Measurements from ENCODE around the gene ZNF552. TPM values are rescaled to one million over a fixed set of nuclear protein-coding genes. Genes with fewer than 3 reads are reported as not detected.
A peak's percentile ranks its signal among the peaks of the same experiment; 100 is the strongest.

The ZNF552 gene
- total RNA-seq, 3 donors from 2014 or later: 18.7 to 33.1 (median 27.9) TPM

GRCh38 chr19:57776764-57777296, 37.9 kb downstream of the ZNF552 start:
- ATAC-seq: no peak
- TF ChIP-seq, protein P1, sequence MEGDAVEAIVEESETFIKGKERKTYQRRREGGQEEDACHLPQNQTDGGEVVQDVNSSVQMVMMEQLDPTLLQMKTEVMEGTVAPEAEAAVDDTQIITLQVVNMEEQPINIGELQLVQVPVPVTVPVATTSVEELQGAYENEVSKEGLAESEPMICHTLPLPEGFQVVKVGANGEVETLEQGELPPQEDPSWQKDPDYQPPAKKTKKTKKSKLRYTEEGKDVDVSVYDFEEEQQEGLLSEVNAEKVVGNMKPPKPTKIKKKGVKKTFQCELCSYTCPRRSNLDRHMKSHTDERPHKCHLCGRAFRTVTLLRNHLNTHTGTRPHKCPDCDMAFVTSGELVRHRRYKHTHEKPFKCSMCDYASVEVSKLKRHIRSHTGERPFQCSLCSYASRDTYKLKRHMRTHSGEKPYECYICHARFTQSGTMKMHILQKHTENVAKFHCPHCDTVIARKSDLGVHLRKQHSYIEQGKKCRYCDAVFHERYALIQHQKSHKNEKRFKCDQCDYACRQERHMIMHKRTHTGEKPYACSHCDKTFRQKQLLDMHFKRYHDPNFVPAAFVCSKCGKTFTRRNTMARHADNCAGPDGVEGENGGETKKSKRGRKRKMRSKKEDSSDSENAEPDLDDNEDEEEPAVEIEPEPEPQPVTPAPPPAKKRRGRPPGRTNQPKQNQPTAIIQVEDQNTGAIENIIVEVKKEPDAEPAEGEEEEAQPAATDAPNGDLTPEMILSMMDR (IDR thresholded peaks at IDR 0.05): no peak
- Histone ChIP-seq H3K4me3 (no peak overlapping the region), H3K36me3 (ENCODE audit: low read depth) (peaks cover 10% of the 10 kb centered on the region), H3K4me1 (ENCODE audit: low read depth) (no peaks in the 10 kb centered on the region), H3K9me3 (peaks cover 90% of the 10 kb centered on the region)
- intact Hi-C loops (cut with DNase I, micrococcal nuclease): no loop called here
- no peak for DNase-seq

DNA sequence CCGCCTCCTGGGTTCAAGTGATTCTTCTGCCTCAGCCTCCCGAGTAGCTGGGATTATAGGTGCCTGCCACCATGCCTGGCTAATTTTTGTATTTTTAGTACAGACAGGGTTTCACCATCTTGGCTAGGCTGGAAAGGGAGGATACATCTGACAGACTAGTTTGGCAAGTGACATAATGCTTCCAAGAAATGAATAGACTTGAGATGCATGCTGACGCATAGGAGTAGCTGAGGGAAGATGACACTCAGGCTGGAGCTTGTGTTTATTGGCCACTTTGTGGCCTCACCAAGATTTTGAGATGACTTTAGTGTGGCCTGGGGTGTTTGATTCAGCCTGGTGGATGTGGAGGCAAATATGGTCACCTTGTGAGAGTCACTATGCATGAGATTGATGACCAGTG, 41.2 kb downstream of the ZNF552 start:
- TF ChIP-seq, protein P1 (IDR thresholded peaks at IDR 0.05): no peak
- DNase-seq: no peak
- intact Hi-C loops (cut with DNase I, micrococcal nuclease): no loop called here
- Histone ChIP-seq H3K36me3 (ENCODE audit: low read depth) (peaks cover 3% of the 10 kb centered on the region), H3K4me1 (ENCODE audit: low read depth) (peaks cover 7% of the 10 kb centered on the region), H3K9me3 (peaks cover 61% of the 10 kb centered on the region), H3K4me3 (no peak overlapping the region)
- no peak for ATAC-seq

GRCh38 chr19:57771417-57771816, 43.3 kb downstream of the ZNF552 start:
- Histone ChIP-seq H3K36me3 (ENCODE audit: low read depth) (no peaks in the 10 kb centered on the region), H3K4me3 (no peak overlapping the region), H3K9me3 (peaks cover 44% of the 10 kb centered on the region), H3K4me1 (ENCODE audit: low read depth) (peaks cover 7% of the 10 kb centered on the region)
- intact Hi-C loops (cut with DNase I, micrococcal nuclease): no loop called here
- TF ChIP-seq, protein P1 (IDR thresholded peaks at IDR 0.05): no peak
- ATAC-seq: no peak
- no peak for DNase-seq

GRCh38 chr19:57769345-57770131, 45.2 kb downstream of the ZNF552 start, which contains the start of gene ZNF586:
Gene ZNF586, plus strand, starts transcription at chr19:57769676. Its CDS starts 167 bp downstream, at chr19:57769843.
- Histone ChIP-seq H3K4me1 (ENCODE audit: low read depth) (peaks cover 7% of the 10 kb centered on the region), H3K9me3 (peaks cover 30% of the 10 kb centered on the region), H3K36me3 (ENCODE audit: low read depth) (no peaks in the 10 kb centered on the region), H3K4me3 (peak within 1 kb of the TSS; percentile 96)
- DNase-seq (peak; percentile 89 to 93 (median 91)), ATAC-seq (peak; percentile 100)
- TF ChIP-seq, protein P1 (IDR thresholded peaks at IDR 0.05): no peak
- intact Hi-C loops (cut with DNase I, micrococcal nuclease): no loop called here

DNA sequence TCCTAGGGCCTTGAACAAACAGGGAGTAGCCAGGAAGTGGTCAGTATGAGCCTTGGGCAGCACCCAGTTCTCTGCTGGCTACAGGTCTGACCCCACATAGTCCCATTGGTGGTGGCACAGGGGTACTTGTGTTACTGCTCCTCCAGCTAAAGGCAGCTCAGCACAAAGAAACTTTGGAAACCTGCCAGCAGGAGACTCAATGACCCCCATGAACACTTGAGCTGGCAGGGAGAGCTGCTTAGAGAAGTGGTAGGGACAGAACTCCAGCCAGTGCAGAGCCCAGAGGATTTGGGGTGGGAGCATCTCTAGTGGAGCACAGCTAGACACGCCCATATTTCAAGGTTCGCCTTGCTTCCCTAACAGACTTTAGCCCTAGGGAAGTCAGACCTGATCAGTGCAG, 55.6 kb downstream of the ZNF552 start:
- no peak for ATAC-seq
- TF ChIP-seq, protein P1 (IDR thresholded peaks at IDR 0.05): no peak

More for the DNA sequence above, 55.6 kb downstream of the ZNF552 start:
- DNase-seq: no peak
- Histone ChIP-seq H3K4me3 (no peak overlapping the region), H3K36me3 (ENCODE audit: low read depth) (peaks cover 1% of the 10 kb centered on the region), H3K4me1 (ENCODE audit: low read depth) (no peaks in the 10 kb centered on the region), H3K9me3 (peaks cover 57% of the 10 kb centered on the region)
- intact Hi-C loops (cut with DNase I, micrococcal nuclease): no loop called here
